GM23338 (cell line): ENCODE results near the gene AGPAT3. TPM values are rescaled to one million over a fixed set of nuclear protein-coding genes. Genes with fewer than 3 reads are reported as not detected.

Source experiments
- ATAC-seq: fragments of 200-7000 bp; cut with Tn5 transposase; 3 replicates; pipeline ENCODE4 v1.9.1; 2020
- DNase-seq: peaks from one replicate; pipeline ENCODE4 v3.0.0-alpha.2; 2015; ENCODE audit warnings: low spot score
- H2AFZ ChIP-seq: fragments of 200-600 bp; sonication (generic); 2 replicates; pipeline ENCODE4 v1.8.0; 2016; ENCODE audit warnings: antibody characterized with exemption, mild to moderate bottlenecking, moderate library complexity
- H3F3A ChIP-seq: fragments of 200-600 bp; sonication (generic); replicated peaks from 2 replicates; pipeline ENCODE4 v1.8.0; 2017; ENCODE audit warnings: antibody characterized with exemption, mixed run types, low read depth
- H3K27ac ChIP-seq: fragments of 200-600 bp; sonication (generic); 2 replicates; pipeline ENCODE4 v1.6.1; 2016; ENCODE audit warnings: low read depth
- H3K27me3 ChIP-seq: fragments of 200-600 bp; sonication (generic); 2 replicates; pipeline ENCODE4 v1.8.0; 2016; ENCODE audit warnings: mild to moderate bottlenecking, mixed run types, moderate library complexity; ENCODE audit not compliant: insufficient read depth
- H3K36me3 ChIP-seq: fragments of 200-600 bp; sonication (generic); 2 replicates; pipeline ENCODE4 v1.8.0; 2016; ENCODE audit warnings: mild to moderate bottlenecking; ENCODE audit not compliant: insufficient read depth
- H3K4me1 ChIP-seq: fragments of 200-600 bp; sonication (generic); 2 replicates; pipeline ENCODE4 v1.8.0; 2016; ENCODE audit warnings: mild to moderate bottlenecking, moderate library complexity; ENCODE audit not compliant: insufficient read depth
- H3K4me2 ChIP-seq: fragments of 200-600 bp; sonication (generic); 2 replicates; pipeline ENCODE4 v1.7.1; 2017; ENCODE audit warnings: mixed run types
- H3K4me3 ChIP-seq: fragments of 200-600 bp; sonication (generic); 2 replicates; pipeline ENCODE4 v1.6.1; 2016; ENCODE audit warnings: mixed run types
- H3K79me2 ChIP-seq: fragments of 200-600 bp; sonication (generic); replicated peaks from 2 replicates; pipeline ENCODE4 v1.8.0; 2017; ENCODE audit warnings: mild to moderate bottlenecking; ENCODE audit not compliant: insufficient read depth
- H3K9me2 ChIP-seq: fragments of 200-600 bp; sonication (generic); 2 replicates; pipeline ENCODE4 v1.8.0; 2017; ENCODE audit not compliant: insufficient read depth
- H4K20me1 ChIP-seq: fragments of 200-600 bp; sonication (generic); replicated peaks from 2 replicates; pipeline ENCODE4 v1.8.0; 2017; ENCODE audit warnings: mild to moderate bottlenecking; ENCODE audit not compliant: insufficient read depth
- H3K27ac Mint-ChIP-seq: 2 replicates; pipeline ENCODE4 v1.8.0; 2020; ENCODE audit warnings: inconsistent platforms, mild to moderate bottlenecking, moderate library complexity, mixed read lengths
- H3K27me3 Mint-ChIP-seq: 3 replicates; pipeline ENCODE4 v1.8.0; 2022; ENCODE audit warnings: low read depth, mild to moderate bottlenecking, moderate library complexity, mixed read lengths, inconsistent platforms; ENCODE audit not compliant: insufficient read depth, poor library complexity
- H3K36me3 Mint-ChIP-seq: 3 replicates; pipeline ENCODE4 v1.8.0; 2021; ENCODE audit warnings: low read depth, mild to moderate bottlenecking, inconsistent platforms, moderate library complexity, mixed read lengths
- H3K4me1 Mint-ChIP-seq: 3 replicates; pipeline ENCODE4 v1.8.0; 2020; ENCODE audit warnings: mild to moderate bottlenecking, inconsistent platforms, mixed read lengths
- H3K4me3 Mint-ChIP-seq: 3 replicates; pipeline ENCODE4 v1.8.0; 2021; ENCODE audit warnings: moderate library complexity, mild to moderate bottlenecking, inconsistent platforms, mixed read lengths
- H3K9me3 Mint-ChIP-seq: 3 replicates; pipeline ENCODE4 v1.8.0; 2020; ENCODE audit warnings: moderate library complexity, mild to moderate bottlenecking, inconsistent platforms, mixed read lengths
- EZH2 ChIP-seq: fragments of 200-600 bp; sonication (generic); IDR thresholded peaks from one replicate; pipeline ENCODE4 v1.8.0; 2017; ENCODE audit warnings: antibody characterized with exemption, mild to moderate bottlenecking, low read depth; ENCODE audit not compliant: unreplicated experiment
- JUNB ChIP-seq: IDR thresholded peaks from one replicate; pipeline ENCODE4 v1.6.1; 2016; ENCODE audit warnings: antibody characterized with exemption; ENCODE audit not compliant: unreplicated experiment
- STAT1 ChIP-seq: IDR thresholded peaks from one replicate; pipeline ENCODE4 v1.6.1; 2016; ENCODE audit warnings: antibody characterized with exemption; ENCODE audit not compliant: unreplicated experiment
- ZNF114 ChIP-seq: fragments of 250-450 bp; sonication (Bioruptor Pico); IDR thresholded peaks from 2 replicates; pipeline ENCODE4 v1.5.0; 2020; ENCODE audit warnings: mild to moderate bottlenecking, moderate library complexity
- ZNF331 ChIP-seq: fragments of 250-450 bp; sonication (Bioruptor Pico); IDR thresholded peaks from 2 replicates; pipeline ENCODE4 v1.5.0; 2020; ENCODE audit warnings: low read depth, mild to moderate bottlenecking, moderate library complexity
- polyA plus RNA-seq: library from polyadenylated mRNA; unstranded; fragments of >200 nt; fragmentation: Nextera tagmentation; extraction: Ambion mirVana; gene quantifications from 2 replicates; pipeline ENCODE4 v1.2.1, GENCODE V29; 2016
- total RNA-seq: library from RNA; depleted of rRNA; stranded (reverse); fragments of >200 nt; shearing (Covaris generic); gene quantifications from 2 replicates; pipeline ENCODE4 v1.2.3, GENCODE V29; 2014
- TF ChIP-seq, protein P1 (sequence below): IDR thresholded peaks from one replicate; pipeline ENCODE4 v1.6.1; 2018; ENCODE audit warnings: antibody characterized with exemption; ENCODE audit not compliant: unreplicated experiment
- TF ChIP-seq, protein P2 (sequence below), 2 experiments: fragments of 200-600 bp in 1 of 2; sonication (generic) in 1 of 2; conservative IDR thresholded peaks; 2 replicates each; pipeline versions ENCODE4 v1.5.1 to v1.6.1; 2016 to 2017; ENCODE audit warnings: antibody characterized with exemption in 2 of 2, low read depth in 2 of 2, mild to moderate bottlenecking in 2 of 2, moderate library complexity in 1 of 2

Gene AGPAT3
- total and polyA plus RNA-seq, 2 experiments from 2014 or later, result 2.1 to 6.1 TPM

DNA sequence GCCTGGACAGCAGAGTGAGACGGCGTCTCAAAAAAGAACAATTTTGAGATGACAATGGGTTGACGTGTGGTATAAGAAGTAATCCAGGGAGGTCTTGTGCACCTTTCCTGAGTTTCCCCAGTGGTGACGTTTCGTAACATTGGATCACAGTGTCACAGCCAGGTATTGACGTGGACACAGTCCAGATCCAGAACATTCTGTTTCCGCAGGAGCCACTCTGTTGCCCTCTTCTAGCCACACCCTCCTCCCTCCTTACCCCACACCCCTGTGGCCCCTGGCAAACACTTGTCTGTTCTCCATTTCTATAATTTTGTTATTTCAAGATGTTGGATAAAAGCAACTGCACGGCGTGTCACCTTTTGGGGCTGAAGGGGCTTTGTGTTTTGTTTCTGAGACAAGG, 140.6 kb downstream of the AGPAT3 start (continued):
- TF ChIP-seq EZH2, result no peak
- TF ChIP-seq, protein P1, sequence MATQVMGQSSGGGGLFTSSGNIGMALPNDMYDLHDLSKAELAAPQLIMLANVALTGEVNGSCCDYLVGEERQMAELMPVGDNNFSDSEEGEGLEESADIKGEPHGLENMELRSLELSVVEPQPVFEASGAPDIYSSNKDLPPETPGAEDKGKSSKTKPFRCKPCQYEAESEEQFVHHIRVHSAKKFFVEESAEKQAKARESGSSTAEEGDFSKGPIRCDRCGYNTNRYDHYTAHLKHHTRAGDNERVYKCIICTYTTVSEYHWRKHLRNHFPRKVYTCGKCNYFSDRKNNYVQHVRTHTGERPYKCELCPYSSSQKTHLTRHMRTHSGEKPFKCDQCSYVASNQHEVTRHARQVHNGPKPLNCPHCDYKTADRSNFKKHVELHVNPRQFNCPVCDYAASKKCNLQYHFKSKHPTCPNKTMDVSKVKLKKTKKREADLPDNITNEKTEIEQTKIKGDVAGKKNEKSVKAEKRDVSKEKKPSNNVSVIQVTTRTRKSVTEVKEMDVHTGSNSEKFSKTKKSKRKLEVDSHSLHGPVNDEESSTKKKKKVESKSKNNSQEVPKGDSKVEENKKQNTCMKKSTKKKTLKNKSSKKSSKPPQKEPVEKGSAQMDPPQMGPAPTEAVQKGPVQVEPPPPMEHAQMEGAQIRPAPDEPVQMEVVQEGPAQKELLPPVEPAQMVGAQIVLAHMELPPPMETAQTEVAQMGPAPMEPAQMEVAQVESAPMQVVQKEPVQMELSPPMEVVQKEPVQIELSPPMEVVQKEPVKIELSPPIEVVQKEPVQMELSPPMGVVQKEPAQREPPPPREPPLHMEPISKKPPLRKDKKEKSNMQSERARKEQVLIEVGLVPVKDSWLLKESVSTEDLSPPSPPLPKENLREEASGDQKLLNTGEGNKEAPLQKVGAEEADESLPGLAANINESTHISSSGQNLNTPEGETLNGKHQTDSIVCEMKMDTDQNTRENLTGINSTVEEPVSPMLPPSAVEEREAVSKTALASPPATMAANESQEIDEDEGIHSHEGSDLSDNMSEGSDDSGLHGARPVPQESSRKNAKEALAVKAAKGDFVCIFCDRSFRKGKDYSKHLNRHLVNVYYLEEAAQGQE, result no peak
- TF ChIP-seq, protein P2, sequence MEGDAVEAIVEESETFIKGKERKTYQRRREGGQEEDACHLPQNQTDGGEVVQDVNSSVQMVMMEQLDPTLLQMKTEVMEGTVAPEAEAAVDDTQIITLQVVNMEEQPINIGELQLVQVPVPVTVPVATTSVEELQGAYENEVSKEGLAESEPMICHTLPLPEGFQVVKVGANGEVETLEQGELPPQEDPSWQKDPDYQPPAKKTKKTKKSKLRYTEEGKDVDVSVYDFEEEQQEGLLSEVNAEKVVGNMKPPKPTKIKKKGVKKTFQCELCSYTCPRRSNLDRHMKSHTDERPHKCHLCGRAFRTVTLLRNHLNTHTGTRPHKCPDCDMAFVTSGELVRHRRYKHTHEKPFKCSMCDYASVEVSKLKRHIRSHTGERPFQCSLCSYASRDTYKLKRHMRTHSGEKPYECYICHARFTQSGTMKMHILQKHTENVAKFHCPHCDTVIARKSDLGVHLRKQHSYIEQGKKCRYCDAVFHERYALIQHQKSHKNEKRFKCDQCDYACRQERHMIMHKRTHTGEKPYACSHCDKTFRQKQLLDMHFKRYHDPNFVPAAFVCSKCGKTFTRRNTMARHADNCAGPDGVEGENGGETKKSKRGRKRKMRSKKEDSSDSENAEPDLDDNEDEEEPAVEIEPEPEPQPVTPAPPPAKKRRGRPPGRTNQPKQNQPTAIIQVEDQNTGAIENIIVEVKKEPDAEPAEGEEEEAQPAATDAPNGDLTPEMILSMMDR (conservative IDR thresholded peaks at IDR 0.05; ENCODE audit: low read depth in 2 of 2), result no peak
- no peak for TF ChIP-seq ZNF114 (CRISPR knock-in tag)

DNA sequence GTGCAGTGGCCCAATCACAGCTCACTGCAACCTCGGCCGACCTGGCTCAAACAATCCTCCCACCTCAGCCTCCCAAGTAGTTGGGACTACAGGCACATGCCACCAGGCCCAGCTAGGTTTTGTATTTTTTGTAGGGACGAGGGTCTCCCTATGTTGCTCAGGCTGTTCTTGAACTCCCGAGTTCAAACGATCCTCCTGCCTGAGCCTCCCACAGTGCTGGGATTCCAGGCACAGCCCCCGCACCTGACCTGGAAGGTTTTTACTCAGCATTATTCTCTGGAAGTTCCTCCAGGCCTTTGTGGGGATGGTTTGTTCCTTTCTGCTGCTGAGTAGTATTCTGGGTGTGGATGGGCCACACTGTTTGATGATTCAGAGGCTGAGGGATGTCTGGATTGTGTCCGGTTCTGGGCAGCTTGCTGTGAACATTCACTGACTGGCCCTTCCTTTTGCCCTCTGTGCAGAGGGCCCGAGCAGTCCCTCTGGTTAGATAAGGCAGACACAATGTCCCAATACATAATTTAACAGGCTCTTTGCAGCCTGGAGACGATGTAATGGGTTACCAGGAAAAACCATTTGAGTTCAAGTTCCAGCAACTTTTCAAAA, 141.1 kb downstream of the AGPAT3 start:
- no peak overlapping the region for H3K4me3 Mint-ChIP-seq
- H3K4me1 ChIP-seq, result peaks cover 6% of the 10 kb centered on the region
- H3K27me3 ChIP-seq, result no peaks in the 10 kb centered on the region
- peaks cover 7% of the 10 kb centered on the region; the same call in 1 of the 2 replicates for H3F3A ChIP-seq
- TF ChIP-seq, protein P1, result no peak
- TF ChIP-seq EZH2 (no peak), JUNB (no peak), ZNF114 (CRISPR knock-in tag) (no peak), STAT1 (no peak), ZNF331 (CRISPR knock-in tag) (no peak)
- TF ChIP-seq, protein P2 (conservative IDR thresholded peaks at IDR 0.05; ENCODE audit: low read depth in 2 of 2), result no peak
- ATAC-seq (no peak), DNase-seq (no peak)
- no peaks in the 10 kb centered on the region for H3K36me3 Mint-ChIP-seq
- H3K79me2 ChIP-seq, result no peaks in the 10 kb centered on the region
- H3K27ac ChIP-seq, result no peak overlapping the region
- H3K9me2 ChIP-seq, result no peaks in the 10 kb centered on the region
- no peak overlapping the region for H3K4me2 ChIP-seq
- H3K4me3 ChIP-seq, result no peak overlapping the region
- H3K4me1 Mint-ChIP-seq, result peaks cover 11% of the 10 kb centered on the region
- H3K9me3 Mint-ChIP-seq, result no peaks in the 10 kb centered on the region
- H3K27me3 Mint-ChIP-seq, result peaks cover 1% of the 10 kb centered on the region
- H2AFZ ChIP-seq, result no peak overlapping the region
- no peaks in the 10 kb centered on the region for H4K20me1 ChIP-seq
- no peaks in the 10 kb centered on the region for H3K36me3 ChIP-seq
- H3K27ac Mint-ChIP-seq, result no peak overlapping the region
